GM19468 (cell line): Measurements from ENCODE around the gene NOP53.
"Not testable (repeated sequence)": the region's sequence is repeated elsewhere in the genome, so short reads cannot be mapped to it uniquely, and the experiment has no call there.

ENCODE experiments used
- ATAC-seq: cut with Tn5 transposase; IDR thresholded peaks from one replicate; pipeline ENCODE4 v1.9.1; 2021; ENCODE audit warnings: mild to moderate bottlenecking, moderate library complexity, moderate number of reproducible peaks; ENCODE audit not compliant: unreplicated experiment; ENCODE audit errors: extremely low read depth

Gene NOP53

GRCh38 chr19:47716270-47716937 lies 28.9 kb upstream of the NOP53 start:
- ATAC-seq = no peak

- ATAC-seq = not testable (repeated sequence)
Measured at GRCh38 chr19:47718415-47719046, 26.8 kb upstream of the NOP53 start.

- ATAC-seq = no peak
Measured at GRCh38 chr19:47719047-47719859, 26.1 kb upstream of the NOP53 start.

GRCh38 chr19:47720669-47721422 lies 24.5 kb upstream of the NOP53 start:
- no peak for ATAC-seq

GRCh38 chr19:47723581-47723940 lies 21.8 kb upstream of the NOP53 start:
- no peak for ATAC-seq

GRCh38 chr19:47725759-47726401 lies 19.5 kb upstream of the NOP53 start:
- no peak for ATAC-seq

GRCh38 chr19:47726467-47726866 lies 18.9 kb upstream of the NOP53 start:
- ATAC-seq = no peak

GRCh38 chr19:47728295-47728694 lies 17.1 kb upstream of the NOP53 start:
- ATAC-seq = not testable (repeated sequence)

- no peak for ATAC-seq
Measured at GRCh38 chr19:47729468-47729798, 15.9 kb upstream of the NOP53 start.

- ATAC-seq = no peak
Measured at GRCh38 chr19:47729799-47730520, 15.4 kb upstream of the NOP53 start.

GRCh38 chr19:47730521-47730889 lies 14.8 kb upstream of the NOP53 start:
- no peak for ATAC-seq

- ATAC-seq = no peak
Measured at GRCh38 chr19:47730910-47731309, 14.4 kb upstream of the NOP53 start.

GRCh38 chr19:47735131-47735530 lies 10.2 kb upstream of the NOP53 start:
- ATAC-seq = no peak

- no peak for ATAC-seq
Measured at GRCh38 chr19:47740866-47741519, 4.4 kb upstream of the NOP53 start.

- ATAC-seq = no peak
Measured at GRCh38 chr19:47741544-47742140, 3.7 kb upstream of the NOP53 start.

- no peak for ATAC-seq
Measured at GRCh38 chr19:47742634-47743033, 2.7 kb upstream of the NOP53 start.

- not testable (repeated sequence) for ATAC-seq
Measured at GRCh38 chr19:47746129-47746528, 783 bp downstream of the NOP53 start.

- ATAC-seq = no peak
Measured at GRCh38 chr19:47749326-47749725, 4.0 kb downstream of the NOP53 start.

GRCh38 chr19:47750752-47751151 lies 5.4 kb downstream of the NOP53 start:
- no peak for ATAC-seq
